C4-2B (cell line): ENCODE measurements around the gene HDAC4.

Source experiments
- ZFX ChIP-seq: fragments of 450-650 bp; IDR thresholded peaks from 2 replicates; pipeline ENCODE4 v1.6.1; 2017
- TF ChIP-seq, protein P1 (sequence below): fragments of 450-650 bp; conservative IDR thresholded peaks from 2 replicates; pipeline ENCODE4 v1.5.1; 2017; ENCODE audit warnings: mild to moderate bottlenecking

DNA sequence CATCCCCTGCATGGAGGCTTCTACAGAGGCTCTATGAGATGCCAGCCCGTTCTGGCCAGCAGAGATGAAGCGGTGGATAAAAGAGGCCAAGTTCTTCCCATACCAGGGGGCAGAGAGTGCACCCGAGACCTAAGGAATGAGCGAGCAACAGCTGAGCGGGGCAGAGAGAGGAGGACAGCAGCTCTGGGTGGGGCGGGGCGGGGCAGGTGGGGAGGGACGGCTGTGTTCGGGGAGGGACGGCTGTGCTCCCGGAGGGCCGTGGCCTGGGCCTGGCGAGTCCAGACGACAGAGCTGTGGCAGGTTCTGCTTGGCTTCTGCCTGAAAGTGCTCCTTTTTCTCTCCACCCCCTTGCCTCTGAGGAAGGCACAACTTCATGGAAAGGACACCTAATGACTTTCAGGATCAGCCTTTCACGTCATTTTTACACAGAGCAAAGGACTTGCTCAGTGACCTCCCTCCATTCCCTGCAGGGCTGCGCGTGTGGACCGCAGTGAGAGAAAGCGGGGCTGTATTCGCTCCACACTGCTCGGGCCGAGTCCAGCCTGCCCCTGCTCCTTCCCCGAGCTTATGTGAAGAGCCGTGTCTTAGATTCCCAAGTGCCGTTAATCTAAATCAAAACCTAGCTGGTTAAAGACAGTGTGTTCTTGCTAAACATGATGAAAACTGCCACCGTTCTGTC, 232.9 kb downstream of the HDAC4 start:
- TF ChIP-seq, protein P1, sequence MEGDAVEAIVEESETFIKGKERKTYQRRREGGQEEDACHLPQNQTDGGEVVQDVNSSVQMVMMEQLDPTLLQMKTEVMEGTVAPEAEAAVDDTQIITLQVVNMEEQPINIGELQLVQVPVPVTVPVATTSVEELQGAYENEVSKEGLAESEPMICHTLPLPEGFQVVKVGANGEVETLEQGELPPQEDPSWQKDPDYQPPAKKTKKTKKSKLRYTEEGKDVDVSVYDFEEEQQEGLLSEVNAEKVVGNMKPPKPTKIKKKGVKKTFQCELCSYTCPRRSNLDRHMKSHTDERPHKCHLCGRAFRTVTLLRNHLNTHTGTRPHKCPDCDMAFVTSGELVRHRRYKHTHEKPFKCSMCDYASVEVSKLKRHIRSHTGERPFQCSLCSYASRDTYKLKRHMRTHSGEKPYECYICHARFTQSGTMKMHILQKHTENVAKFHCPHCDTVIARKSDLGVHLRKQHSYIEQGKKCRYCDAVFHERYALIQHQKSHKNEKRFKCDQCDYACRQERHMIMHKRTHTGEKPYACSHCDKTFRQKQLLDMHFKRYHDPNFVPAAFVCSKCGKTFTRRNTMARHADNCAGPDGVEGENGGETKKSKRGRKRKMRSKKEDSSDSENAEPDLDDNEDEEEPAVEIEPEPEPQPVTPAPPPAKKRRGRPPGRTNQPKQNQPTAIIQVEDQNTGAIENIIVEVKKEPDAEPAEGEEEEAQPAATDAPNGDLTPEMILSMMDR, result no peak
- no peak for TF ChIP-seq ZFX
